Retinal pigment epithelial cell (primary cell): ENCODE measurements around the gene UBE2E3.
A peak's percentile ranks its signal among the peaks of the same experiment; 100 is the strongest.
"Not testable (repeated sequence)": the region's sequence is repeated elsewhere in the genome, so short reads cannot be mapped to it uniquely, and the experiment has no call there.

ENCODE experiments used
- DNase-seq: peaks from one replicate; pipeline ENCODE4 v3.0.0-alpha.2; 2010; ENCODE audit warnings: low read depth
- H3K4me3 ChIP-seq: 2 replicates; pipeline ENCODE4 v1.5.1; 2011; ENCODE audit warnings: mild to moderate bottlenecking, low read length, control low read depth, moderate library complexity
- TF ChIP-seq, protein P1 (sequence below): conservative IDR thresholded peaks from 2 replicates; pipeline ENCODE4 v1.5.1; 2011; ENCODE audit warnings: low read depth, low read length, control low read depth, inconsistent platforms

UBE2E3 gene

DNA sequence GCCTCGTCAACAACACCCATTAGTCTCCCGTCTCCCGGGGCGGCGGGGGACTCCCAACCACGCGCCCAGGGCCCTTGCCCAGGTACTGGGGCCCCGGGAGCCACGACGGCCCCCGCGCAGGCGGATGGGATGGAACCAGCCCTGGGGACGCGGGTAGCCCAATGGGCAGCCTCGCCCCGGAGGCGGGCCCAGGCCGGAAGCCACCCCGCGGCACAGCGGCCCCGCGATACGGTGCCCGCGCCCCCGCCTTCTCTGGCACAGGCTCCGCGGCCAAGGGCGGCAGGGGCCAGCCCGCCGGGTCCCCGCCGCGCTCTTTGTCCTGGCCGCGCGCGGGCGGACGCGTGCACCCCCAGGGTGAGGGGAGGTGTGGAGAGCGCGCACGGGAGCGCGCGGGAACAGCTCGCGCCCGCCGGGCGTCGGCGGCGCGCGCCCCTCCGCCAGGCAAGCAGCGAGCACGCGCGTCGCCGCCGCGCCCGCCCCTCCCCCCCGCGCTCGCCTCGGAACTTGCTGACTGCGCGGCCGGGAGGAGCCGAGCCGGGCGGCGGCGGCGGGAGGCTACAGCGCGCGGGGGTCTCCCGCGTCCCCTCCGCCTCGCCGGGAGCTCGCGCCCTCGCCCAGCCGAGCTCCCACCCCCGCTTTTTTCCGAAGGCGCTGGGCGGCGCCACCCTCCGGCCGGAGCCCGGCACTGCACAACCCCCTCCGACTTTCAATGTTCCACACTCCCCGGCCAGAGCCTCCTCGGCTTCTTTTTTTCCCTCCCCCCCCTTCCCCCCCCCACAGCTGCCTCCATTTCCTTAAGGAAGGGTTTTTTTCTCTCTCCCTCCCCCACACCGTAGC, at the start of gene UBE2E3:
UBE2E3 (plus strand) TSS at position 500 of the 837 bp plus-strand sequence. CDS start 1,438 bp downstream, outside the sequence.
- TF ChIP-seq, protein P1, sequence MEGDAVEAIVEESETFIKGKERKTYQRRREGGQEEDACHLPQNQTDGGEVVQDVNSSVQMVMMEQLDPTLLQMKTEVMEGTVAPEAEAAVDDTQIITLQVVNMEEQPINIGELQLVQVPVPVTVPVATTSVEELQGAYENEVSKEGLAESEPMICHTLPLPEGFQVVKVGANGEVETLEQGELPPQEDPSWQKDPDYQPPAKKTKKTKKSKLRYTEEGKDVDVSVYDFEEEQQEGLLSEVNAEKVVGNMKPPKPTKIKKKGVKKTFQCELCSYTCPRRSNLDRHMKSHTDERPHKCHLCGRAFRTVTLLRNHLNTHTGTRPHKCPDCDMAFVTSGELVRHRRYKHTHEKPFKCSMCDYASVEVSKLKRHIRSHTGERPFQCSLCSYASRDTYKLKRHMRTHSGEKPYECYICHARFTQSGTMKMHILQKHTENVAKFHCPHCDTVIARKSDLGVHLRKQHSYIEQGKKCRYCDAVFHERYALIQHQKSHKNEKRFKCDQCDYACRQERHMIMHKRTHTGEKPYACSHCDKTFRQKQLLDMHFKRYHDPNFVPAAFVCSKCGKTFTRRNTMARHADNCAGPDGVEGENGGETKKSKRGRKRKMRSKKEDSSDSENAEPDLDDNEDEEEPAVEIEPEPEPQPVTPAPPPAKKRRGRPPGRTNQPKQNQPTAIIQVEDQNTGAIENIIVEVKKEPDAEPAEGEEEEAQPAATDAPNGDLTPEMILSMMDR = peak; percentile 70
- H3K4me3 ChIP-seq = peak within 1 kb of the TSS; percentile 84
- DNase-seq = no peak

DNA sequence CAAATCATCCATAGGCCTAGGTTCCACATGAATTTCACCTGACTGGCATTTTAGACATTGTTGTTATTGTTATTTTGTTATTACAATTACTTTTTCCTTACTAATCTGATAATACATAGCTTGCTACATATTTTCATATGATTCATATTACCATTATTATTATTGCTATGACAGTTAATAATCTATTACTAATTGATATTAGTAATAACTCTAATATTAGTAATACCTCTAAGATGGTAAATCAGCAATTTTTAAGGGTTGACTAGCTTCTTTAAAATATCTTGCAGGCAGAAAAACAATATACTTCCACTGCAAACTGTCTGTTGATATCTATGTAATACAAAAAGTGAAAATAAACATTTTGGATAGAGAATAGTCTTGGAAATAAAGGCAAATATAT, 48.6 kb upstream of the UBE2E3 start:
- DNase-seq = no peak
- H3K4me3 ChIP-seq = no peak overlapping the region
- TF ChIP-seq, protein P1 = no peak

DNA sequence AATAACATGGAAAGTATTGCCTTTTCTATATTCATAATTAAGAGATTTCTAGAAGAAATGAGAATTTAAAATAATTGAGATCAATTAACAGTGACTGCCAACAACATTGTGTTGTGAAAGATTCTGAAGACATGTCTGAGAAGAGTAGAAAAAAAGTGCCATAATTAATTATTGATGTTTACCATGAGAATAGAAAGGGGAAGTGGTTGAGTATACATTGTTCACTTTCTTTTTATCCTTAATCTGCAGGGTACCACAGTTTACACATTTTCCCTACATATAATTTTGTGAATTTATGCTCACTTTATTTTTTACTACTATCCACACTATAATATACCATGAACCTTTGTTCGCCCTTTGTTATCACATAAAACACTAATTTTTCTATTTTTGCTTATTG, 47.1 kb upstream of the UBE2E3 start:
- TF ChIP-seq, protein P1 = no peak
- DNase-seq = no peak
- H3K4me3 ChIP-seq = no peak overlapping the region

DNA sequence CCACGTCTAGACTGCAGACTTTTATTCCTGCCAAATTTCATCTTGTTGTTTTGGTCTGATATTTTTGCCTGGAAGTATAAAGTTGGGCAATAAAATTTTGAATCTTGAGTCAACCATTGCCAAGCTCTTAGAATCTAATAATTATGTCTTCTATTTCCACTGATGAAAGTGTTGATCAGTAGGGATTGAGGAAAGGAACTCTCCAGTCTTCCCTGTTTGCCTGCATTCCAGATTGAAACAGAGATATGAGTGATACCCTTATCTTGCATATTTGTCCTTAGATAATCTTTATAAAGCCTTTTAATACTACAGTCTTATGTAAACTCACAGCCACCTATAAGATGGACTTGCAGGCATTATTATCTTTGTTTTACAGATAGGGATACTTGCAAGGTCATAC, 45.5 kb upstream of the UBE2E3 start:
- DNase-seq = no peak
- TF ChIP-seq, protein P1 = no peak
- no peak overlapping the region for H3K4me3 ChIP-seq

DNA sequence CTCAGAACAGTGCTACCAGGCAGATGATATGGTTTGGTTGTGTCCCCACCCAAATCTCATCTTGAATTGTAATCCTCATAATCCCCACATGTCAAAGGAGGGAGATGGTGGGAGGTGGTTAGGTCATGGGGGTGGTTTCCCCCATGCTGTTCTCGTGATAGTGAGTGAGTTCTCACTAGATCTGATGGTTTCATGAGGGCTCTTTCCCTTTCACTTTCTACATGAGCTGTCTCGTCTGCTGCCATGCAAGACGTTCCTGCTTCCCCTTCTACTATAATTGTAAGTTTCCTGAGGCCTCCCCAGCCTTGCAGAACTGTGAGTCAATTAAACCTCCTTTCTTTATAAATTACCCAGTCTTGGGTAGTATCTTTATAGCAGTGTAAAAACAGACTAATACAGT, 42.9 kb upstream of the UBE2E3 start:
- not testable (repeated sequence) for H3K4me3 ChIP-seq, DNase-seq

DNA sequence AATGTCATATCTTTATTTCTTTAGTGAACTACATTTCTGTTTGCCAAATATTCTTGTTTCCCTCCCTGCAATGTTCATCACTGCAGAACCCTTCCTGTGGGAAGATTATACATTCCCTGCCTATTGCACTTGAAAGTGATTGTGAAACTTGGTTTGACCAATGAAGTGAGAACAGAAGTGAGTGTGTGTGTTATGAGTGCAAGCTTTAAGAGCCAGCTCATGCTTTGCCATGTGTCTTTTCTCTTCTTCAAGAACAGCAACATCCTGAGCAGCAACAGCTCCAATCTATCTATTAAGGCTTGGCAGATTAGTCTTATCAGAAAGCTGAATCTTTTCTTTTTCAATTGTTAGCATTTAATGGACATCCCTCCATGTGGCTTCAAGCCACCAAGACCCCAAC, 42.0 kb upstream of the UBE2E3 start:
- no peak for DNase-seq
- H3K4me3 ChIP-seq = no peak overlapping the region
- TF ChIP-seq, protein P1 = no peak

DNA sequence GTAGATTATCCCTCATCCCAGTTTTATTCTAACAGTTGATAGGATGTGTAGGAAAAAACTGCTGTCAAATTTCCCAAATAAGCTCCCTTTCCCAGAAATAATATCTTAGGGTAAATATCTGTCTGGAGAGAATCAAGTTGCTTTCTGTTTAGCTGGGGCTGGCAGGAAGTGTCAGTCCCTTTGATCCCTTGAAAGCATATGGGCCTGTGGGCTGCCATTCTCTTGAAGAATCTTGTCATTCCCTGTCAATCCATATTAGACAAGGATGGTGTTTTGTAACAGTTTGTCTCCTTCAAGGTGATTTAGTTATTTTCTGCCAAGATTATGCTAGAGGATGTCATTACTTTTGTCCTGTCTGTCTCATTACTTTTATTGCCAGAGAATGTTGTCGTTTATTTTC, 37.1 kb upstream of the UBE2E3 start:
- TF ChIP-seq, protein P1 = no peak
- no peak overlapping the region for H3K4me3 ChIP-seq
- DNase-seq = no peak
